Fibroblast of lung (primary cell): ENCODE data around the gene GALNT18. TPM values are rescaled to one million over a fixed set of nuclear protein-coding genes. Genes with fewer than 3 reads are reported as not detected.

Source experiments
- DNase-seq, 2 donors: peaks; one replicate each; pipeline versions ENCODE4 v3.0.0 to v3.0.0-alpha.2; 2010; ENCODE audit warnings: low read depth in 2 of 2
- H2AFZ ChIP-seq: 2 replicates; pipeline ENCODE4 v1.5.1; 2012; ENCODE audit warnings: low read length, control low read depth, inconsistent platforms
- H3K27ac ChIP-seq: 2 replicates; pipeline ENCODE4 v1.5.1; 2011; ENCODE audit warnings: low read length, control low read depth; ENCODE audit not compliant: insufficient read depth
- H3K27me3 ChIP-seq: 2 replicates; pipeline ENCODE4 v1.5.1; 2011; ENCODE audit warnings: mild to moderate bottlenecking, low read length; ENCODE audit not compliant: control insufficient read depth, insufficient read depth
- H3K36me3 ChIP-seq: 2 replicates; pipeline ENCODE4 v1.5.1; 2011; ENCODE audit warnings: low read length; ENCODE audit not compliant: control insufficient read depth, insufficient read depth
- H3K4me1 ChIP-seq: 2 replicates; pipeline ENCODE4 v1.5.1; 2011; ENCODE audit warnings: low read length; ENCODE audit not compliant: control insufficient read depth, insufficient read depth; ENCODE audit errors: extremely low read depth
- H3K4me2 ChIP-seq: 2 replicates; pipeline ENCODE4 v1.5.1; 2011; ENCODE audit warnings: low read length, control low read depth; ENCODE audit not compliant: insufficient read depth; ENCODE audit errors: extremely low read depth
- H3K4me3 ChIP-seq, 4 experiments: fragments of 200-600 bp in 1 of 4; sonication (generic) in 1 of 4; replicated peaks in 1 of 4; 2 replicates each; pipeline ENCODE4 v1.5.1; 2011 to 2016; ENCODE audit warnings: low read length in 4 of 4, low read depth in 3 of 4, mild to moderate bottlenecking in 3 of 4, control low read depth in 2 of 4, inconsistent platforms in 1 of 4, mixed read lengths in 1 of 4; ENCODE audit not compliant: insufficient read depth in 1 of 4; ENCODE audit errors: control extremely low read depth in 1 of 4
- H3K79me2 ChIP-seq: 2 replicates; pipeline ENCODE4 v1.5.1; 2012; ENCODE audit warnings: mild to moderate bottlenecking, low read length, inconsistent platforms; ENCODE audit not compliant: control insufficient read depth, insufficient read depth
- H3K9ac ChIP-seq: 2 replicates; pipeline ENCODE4 v1.5.1; 2011; ENCODE audit warnings: mild to moderate bottlenecking, low read length, control low read depth; ENCODE audit not compliant: insufficient read depth
- H3K9me3 ChIP-seq: 2 replicates; pipeline ENCODE4 v1.5.1; 2012; ENCODE audit warnings: low read depth, low read length; ENCODE audit not compliant: control insufficient read depth, insufficient read depth
- H4K20me1 ChIP-seq: 2 replicates; pipeline ENCODE4 v1.5.1; 2011; ENCODE audit warnings: low read length; ENCODE audit not compliant: control insufficient read depth, insufficient read depth; ENCODE audit errors: extremely low read depth
- EZH2 ChIP-seq: IDR thresholded peaks from 2 replicates; pipeline ENCODE4 v1.5.1; 2012; ENCODE audit warnings: low read length, control low read depth, mild to moderate bottlenecking; ENCODE audit errors: missing control alignments
- polyA plus RNA-seq, 2 donors: library from polyadenylated mRNA; depleted of rRNA in 1 of 2; stranded (reverse) in 1 of 2; unstranded in 1 of 2; fragments of >200 nt; gene quantifications; 2 replicates each; pipeline ENCODE4 v1.2.1, GENCODE V29; 2011 to 2012; ENCODE audit warnings: missing spikeins in 1 of 2
- total RNA-seq: library from RNA; depleted of rRNA; stranded (reverse); fragments of >200 nt; gene quantifications from 2 replicates; pipeline ENCODE4 v1.2.1, GENCODE V29; 2014
- TF ChIP-seq, protein P1 (sequence below), 2 donors: IDR thresholded peaks in 1 of 2; conservative IDR thresholded peaks in 1 of 2; 1 replicate in 1 of 2; 2 replicates in 1 of 2; pipeline ENCODE4 v1.5.1; 2011 to 2012; ENCODE audit warnings: low read length in 2 of 2, control low read depth in 1 of 2, inconsistent platforms in 1 of 2, low read depth in 1 of 2, mild to moderate bottlenecking in 1 of 2

Gene GALNT18
- total and polyA plus RNA-seq, 2 donors (not counting 1 experiment from before 2014, with no cell fraction given) = 0.50 to 19.3 TPM

DNA sequence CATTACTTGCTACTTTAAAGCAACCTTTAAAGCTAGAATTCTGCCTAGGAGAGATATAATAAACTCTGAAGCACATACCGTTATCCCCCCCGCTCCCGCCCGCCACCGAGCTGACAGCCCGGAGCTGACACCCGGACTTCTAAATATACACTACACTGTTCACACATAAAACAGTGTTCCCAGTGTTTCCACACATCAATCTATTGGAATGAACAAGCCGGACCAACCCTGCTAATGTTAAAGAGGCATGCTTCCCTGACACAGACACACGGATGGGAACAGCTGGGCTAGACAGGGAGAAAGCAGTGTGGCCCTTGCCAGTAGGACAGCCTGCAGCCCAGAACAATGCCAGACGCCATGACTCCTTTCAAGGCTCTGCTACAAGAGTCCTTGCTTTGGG lies 160.3 kb downstream of the GALNT18 start:
- Histone ChIP-seq H3K27ac (no peak overlapping the region), H3K4me1 (no peaks in the 10 kb centered on the region), H3K9me3 (no peaks in the 10 kb centered on the region), H3K4me2 (no peak overlapping the region), H3K36me3 (no peaks in the 10 kb centered on the region), H4K20me1 (no peaks in the 10 kb centered on the region), H3K9ac (no peak overlapping the region), H2AFZ (no peak overlapping the region), H3K27me3 (no peaks in the 10 kb centered on the region), H3K79me2 (no peaks in the 10 kb centered on the region), H3K4me3 (no peak overlapping the region)
- TF ChIP-seq EZH2 = no peak
- TF ChIP-seq, protein P1, sequence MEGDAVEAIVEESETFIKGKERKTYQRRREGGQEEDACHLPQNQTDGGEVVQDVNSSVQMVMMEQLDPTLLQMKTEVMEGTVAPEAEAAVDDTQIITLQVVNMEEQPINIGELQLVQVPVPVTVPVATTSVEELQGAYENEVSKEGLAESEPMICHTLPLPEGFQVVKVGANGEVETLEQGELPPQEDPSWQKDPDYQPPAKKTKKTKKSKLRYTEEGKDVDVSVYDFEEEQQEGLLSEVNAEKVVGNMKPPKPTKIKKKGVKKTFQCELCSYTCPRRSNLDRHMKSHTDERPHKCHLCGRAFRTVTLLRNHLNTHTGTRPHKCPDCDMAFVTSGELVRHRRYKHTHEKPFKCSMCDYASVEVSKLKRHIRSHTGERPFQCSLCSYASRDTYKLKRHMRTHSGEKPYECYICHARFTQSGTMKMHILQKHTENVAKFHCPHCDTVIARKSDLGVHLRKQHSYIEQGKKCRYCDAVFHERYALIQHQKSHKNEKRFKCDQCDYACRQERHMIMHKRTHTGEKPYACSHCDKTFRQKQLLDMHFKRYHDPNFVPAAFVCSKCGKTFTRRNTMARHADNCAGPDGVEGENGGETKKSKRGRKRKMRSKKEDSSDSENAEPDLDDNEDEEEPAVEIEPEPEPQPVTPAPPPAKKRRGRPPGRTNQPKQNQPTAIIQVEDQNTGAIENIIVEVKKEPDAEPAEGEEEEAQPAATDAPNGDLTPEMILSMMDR (conservative IDR thresholded peaks at IDR 0.05 in 1 of 2, IDR thresholded peaks at IDR 0.05 in 1 of 2; ENCODE audit: low read depth in 1 of 2, low read length in 2 of 2) = no peak
- DNase-seq = no peak

DNA sequence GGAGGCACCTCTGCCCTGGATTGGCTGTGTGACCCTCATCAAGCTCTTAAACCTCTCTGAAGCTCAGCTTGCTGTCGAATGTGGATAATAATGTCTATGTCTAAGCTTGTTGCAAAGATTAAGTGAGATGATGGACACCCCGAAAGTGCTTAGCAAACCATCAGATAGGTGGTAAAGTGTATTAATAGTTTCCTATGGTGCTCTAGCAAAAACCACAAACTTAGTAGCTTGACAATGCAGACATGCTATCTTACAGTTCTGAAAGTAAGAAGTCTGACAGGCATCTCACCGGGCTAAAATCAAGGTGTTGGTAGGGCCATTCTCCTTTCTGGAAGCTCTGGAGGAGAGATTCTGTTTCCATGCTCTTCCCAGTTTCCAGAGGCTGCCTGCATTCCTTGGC lies 162.2 kb downstream of the GALNT18 start:
- no peak for TF ChIP-seq EZH2
- TF ChIP-seq, protein P1 (conservative IDR thresholded peaks at IDR 0.05 in 1 of 2, IDR thresholded peaks at IDR 0.05 in 1 of 2; ENCODE audit: low read depth in 1 of 2, low read length in 2 of 2) = no peak
- Histone ChIP-seq H3K4me2 (no peak overlapping the region), H2AFZ (no peak overlapping the region), H3K4me1 (no peaks in the 10 kb centered on the region), H3K9ac (no peak overlapping the region), H3K27ac (no peak overlapping the region), H4K20me1 (no peaks in the 10 kb centered on the region), H3K27me3 (no peaks in the 10 kb centered on the region), H3K79me2 (no peaks in the 10 kb centered on the region), H3K36me3 (no peaks in the 10 kb centered on the region), H3K9me3 (no peaks in the 10 kb centered on the region), H3K4me3 (no peak overlapping the region)
- no peak for DNase-seq

DNA sequence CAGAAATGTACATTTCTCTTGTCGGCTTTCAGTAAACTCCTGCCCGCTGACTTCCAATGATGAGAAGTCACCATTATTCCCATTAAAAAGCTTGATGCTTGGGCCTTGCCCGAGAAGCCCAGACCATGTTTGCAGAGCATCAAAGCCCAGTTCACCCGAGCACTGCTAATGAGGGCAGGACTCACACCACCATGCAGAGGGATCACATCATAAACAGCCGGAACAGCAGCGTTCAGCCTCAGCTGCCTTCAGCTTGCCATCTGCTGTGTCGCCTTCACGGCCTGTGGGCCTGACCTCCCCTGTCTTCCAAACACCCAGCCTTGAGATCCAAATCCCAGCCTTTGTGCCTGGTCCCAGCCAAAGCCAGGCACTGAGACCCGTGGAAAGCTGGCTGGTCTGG lies 163.3 kb downstream of the GALNT18 start:
- Histone ChIP-seq H3K79me2 (no peaks in the 10 kb centered on the region), H2AFZ (no peak overlapping the region), H3K4me3 (no peak overlapping the region), H3K27me3 (no peaks in the 10 kb centered on the region), H3K4me1 (no peaks in the 10 kb centered on the region), H3K27ac (no peak overlapping the region), H4K20me1 (no peaks in the 10 kb centered on the region), H3K4me2 (no peak overlapping the region), H3K9ac (no peak overlapping the region), H3K9me3 (no peaks in the 10 kb centered on the region), H3K36me3 (no peaks in the 10 kb centered on the region)
- DNase-seq = no peak
- TF ChIP-seq, protein P1 (conservative IDR thresholded peaks at IDR 0.05 in 1 of 2, IDR thresholded peaks at IDR 0.05 in 1 of 2; ENCODE audit: low read depth in 1 of 2, low read length in 2 of 2) = no peak
- TF ChIP-seq EZH2 = no peak
